NB4 (cell line): ENCODE data around the gene HECA.

ENCODE experiments used
- POLR2A ChIP-seq: IDR thresholded peaks from 2 replicates; pipeline ENCODE4 v1.6.1; 2011; ENCODE audit warnings: mild to moderate bottlenecking; ENCODE audit not compliant: insufficient read length; ENCODE audit errors: extremely low read depth
- TF ChIP-seq, protein P1 (sequence below): IDR thresholded peaks from 2 replicates; pipeline ENCODE4 v1.6.1; 2011; ENCODE audit warnings: low read depth, low read length

DNA sequence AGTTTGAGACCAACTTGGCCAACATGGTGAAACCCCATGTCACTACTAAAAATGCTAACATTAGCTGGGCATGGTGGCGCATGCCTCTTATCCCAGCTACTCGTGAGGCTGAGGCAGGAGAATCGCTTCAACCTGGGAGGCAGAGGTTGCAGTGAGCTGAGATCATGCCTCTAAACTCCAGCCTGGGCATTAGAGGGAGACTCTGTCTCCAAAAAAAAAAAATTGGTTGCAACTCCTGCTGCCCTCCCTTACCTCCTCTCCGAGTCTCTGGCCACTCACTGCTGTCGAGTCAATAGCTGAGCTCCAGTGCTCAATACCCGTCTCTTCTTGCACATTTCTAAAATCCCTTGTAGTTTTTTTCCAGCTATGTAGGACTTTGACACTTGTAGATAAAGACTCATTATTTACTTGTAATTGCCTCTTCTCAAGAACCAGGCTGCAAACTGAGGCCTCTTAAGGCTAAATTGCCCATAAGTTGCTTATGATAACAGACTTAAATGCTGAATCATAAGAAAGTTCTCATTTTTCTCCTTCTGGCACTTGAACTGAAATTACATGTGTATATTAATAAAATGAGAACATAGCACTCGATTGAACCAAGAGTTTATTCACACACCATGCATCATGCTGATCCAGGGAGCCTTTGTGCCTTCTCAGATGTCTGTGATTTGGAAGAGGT is 13.8 kb downstream of the HECA start:
- TF ChIP-seq POLR2A = no peak
- TF ChIP-seq, protein P1, sequence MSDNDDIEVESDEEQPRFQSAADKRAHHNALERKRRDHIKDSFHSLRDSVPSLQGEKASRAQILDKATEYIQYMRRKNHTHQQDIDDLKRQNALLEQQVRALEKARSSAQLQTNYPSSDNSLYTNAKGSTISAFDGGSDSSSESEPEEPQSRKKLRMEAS = no peak
